HCT116 (cell line): ENCODE data around the gene ATN1. TPM values are rescaled to one million over a fixed set of nuclear protein-coding genes. Genes with fewer than 3 reads are reported as not detected.

Experiments used
- ATAC-seq: fragments of 200-7000 bp; cut with Tn5 transposase; 2 replicates; pipeline ENCODE4 v1.9.1; 2020; ENCODE audit warnings: mild to moderate bottlenecking, moderate library complexity
- BruUV-seq: library from RNA; stranded (reverse); fragments of 400-500 nt; replicated peaks from 2 replicates; lab custom pipeline; 2021; lab: Mats Ljungman, UMichigan
- CTCF ChIA-PET: fragments of 300-600 bp; sonication (Branson Sonifier 250); formaldehyde crosslinking; loops from one replicate; lab custom pipeline; 2021; ENCODE audit warnings: antibody characterized with exemption; lab: Charles Lee
- POLR2A ChIA-PET: fragments of 300-600, 350-600 bp; sonication (Branson Sonifier 250); formaldehyde crosslinking; loops from one replicate; lab custom pipeline; 2021; ENCODE audit warnings: antibody characterized with exemption; lab: Charles Lee
- RAD21 ChIA-PET, 2 experiments: fragments of 300-600 bp; sonication (Branson Sonifier 250); formaldehyde crosslinking; loops; one replicate each; lab custom pipeline; 2023; ENCODE audit warnings: low total read pairs in 2 of 2; ENCODE audit not compliant: uncharacterized antibody in 2 of 2, unreplicated experiment in 2 of 2, low non-redundant PET in 1 of 2; lab: Charles Lee
- DNase-seq: peaks from one replicate; pipeline ENCODE4 v3.0.0-alpha.2; 2010; ENCODE audit warnings: low read depth, low spot score
- H2AFZ ChIP-seq: fragments of 200-600 bp; shearing (Covaris generic), sonication (generic); 2 replicates; pipeline ENCODE4 v1.6.1; 2017; ENCODE audit warnings: low read depth, mixed run types, mixed read lengths, antibody characterized with exemption, low read length; ENCODE audit not compliant: poor library complexity, severe bottlenecking
- H3K27ac ChIP-seq: 2 replicates; pipeline ENCODE4 v1.5.1; 2012; ENCODE audit warnings: low read depth, low read length
- H3K27me3 ChIP-seq: fragments of 200-600 bp; sonication (generic); 2 replicates; pipeline ENCODE4 v1.6.1; 2016; ENCODE audit warnings: mixed run types, low read length, mixed read lengths; ENCODE audit not compliant: insufficient read depth
- H3K36me3 ChIP-seq, 2 experiments: fragments of 200-500 bp in 1 of 2; fragments of 200-600 bp in 1 of 2; sonication (Bioruptor generic) in 1 of 2; sonication (generic) in 1 of 2; 2 replicates each; pipeline versions ENCODE4 v1.5.1 to v1.6.1; 2014 to 2016; ENCODE audit warnings: low read length in 2 of 2, inconsistent platforms in 1 of 2, mixed read lengths in 1 of 2, mixed run types in 1 of 2; ENCODE audit not compliant: insufficient read depth in 2 of 2, control insufficient read depth in 1 of 2
- H3K4me1 ChIP-seq, 2 experiments: fragments of 200-600 bp in 1 of 2; sonication (generic) in 1 of 2; 2 replicates each; pipeline versions ENCODE4 v1.5.1 to v1.6.1; 2012 to 2017; ENCODE audit warnings: low read length in 2 of 2, inconsistent platforms in 1 of 2, mild to moderate bottlenecking in 1 of 2, mixed read lengths in 1 of 2, mixed run types in 1 of 2, moderate library complexity in 1 of 2; ENCODE audit not compliant: insufficient read depth in 2 of 2, control insufficient read depth in 1 of 2
- H3K4me2 ChIP-seq: fragments of 200-600 bp; sonication (generic); 2 replicates; pipeline ENCODE4 v1.6.1; 2017; ENCODE audit warnings: mixed run types, low read length, mixed read lengths
- H3K4me3 ChIP-seq, 2 experiments: fragments of 200-600 bp in 1 of 2; sonication (generic) in 1 of 2; replicated peaks in 1 of 2; 2 replicates each; pipeline ENCODE4 v1.5.1; 2011 to 2016; ENCODE audit warnings: low read length in 2 of 2, control low read depth in 1 of 2, low read depth in 1 of 2, mild to moderate bottlenecking in 1 of 2, mixed read lengths in 1 of 2, mixed run types in 1 of 2
- H3K79me2 ChIP-seq: fragments of 200-600 bp; sonication (generic); 2 replicates; pipeline ENCODE4 v1.6.1; 2017; ENCODE audit warnings: mild to moderate bottlenecking, mixed run types, low read length, moderate library complexity, mixed read lengths; ENCODE audit not compliant: insufficient read depth
- H3K9ac ChIP-seq: fragments of 200-600 bp; sonication (generic); 2 replicates; pipeline ENCODE4 v1.6.1; 2016; ENCODE audit warnings: low read length, mixed read lengths
- H3K9me2 ChIP-seq: fragments of 200-600 bp; sonication (generic), shearing (Covaris generic); 2 replicates; pipeline ENCODE4 v1.6.1; 2017; ENCODE audit warnings: mixed run types, mild to moderate bottlenecking, moderate library complexity; ENCODE audit not compliant: insufficient read depth
- H3K9me3 ChIP-seq, 2 experiments: fragments of 200-500 bp in 1 of 2; fragments of 200-600 bp in 1 of 2; sonication (Bioruptor generic) in 1 of 2; sonication (generic) in 1 of 2; 2 replicates each; pipeline ENCODE4 v1.6.1; 2014 to 2017; ENCODE audit warnings: low read length in 2 of 2, mixed read lengths in 2 of 2, inconsistent platforms in 1 of 2, low read depth in 1 of 2, mild to moderate bottlenecking in 1 of 2, mixed run types in 1 of 2, moderate library complexity in 1 of 2; ENCODE audit not compliant: control insufficient read depth in 1 of 2, insufficient read depth in 1 of 2
- H4K20me1 ChIP-seq: fragments of 200-600 bp; sonication (generic), shearing (Covaris generic); 2 replicates; pipeline ENCODE4 v1.6.1; 2017; ENCODE audit warnings: mixed run types, mild to moderate bottlenecking, moderate library complexity; ENCODE audit not compliant: insufficient read depth
- ELF1 ChIP-seq: IDR thresholded peaks from 2 replicates; pipeline ENCODE4 v1.6.1; 2012; ENCODE audit warnings: low read depth, borderline replicate concordance
- EZH2 ChIP-seq: fragments of 200-600 bp; sonication (generic); IDR thresholded peaks from 2 replicates; pipeline ENCODE4 v1.6.1; 2017; ENCODE audit warnings: antibody characterized with exemption, mixed run types
- EZH2phosphoT487 ChIP-seq: fragments of 200-600 bp; IDR thresholded peaks from 2 replicates; pipeline ENCODE4 v1.6.1; 2018; ENCODE audit warnings: antibody characterized with exemption, borderline replicate concordance
- FOSL1 ChIP-seq: IDR thresholded peaks from 2 replicates; pipeline ENCODE4 v1.6.1; 2012; ENCODE audit warnings: low read depth
- JUND ChIP-seq: IDR thresholded peaks from 2 replicates; pipeline ENCODE4 v1.6.1; 2012
- MAX ChIP-seq: IDR thresholded peaks from 2 replicates; pipeline ENCODE4 v1.6.1; 2012
- POLR2AphosphoS5 ChIP-seq: IDR thresholded peaks from 2 replicates; pipeline ENCODE4 v1.6.1; 2011; ENCODE audit warnings: mild to moderate bottlenecking, low read depth, low read length, moderate library complexity
- RAD21 ChIP-seq: IDR thresholded peaks from 2 replicates; pipeline ENCODE4 v1.6.1; 2012; ENCODE audit warnings: low read depth, mild to moderate bottlenecking
- SIN3A ChIP-seq: IDR thresholded peaks from 2 replicates; pipeline ENCODE4 v1.6.1; 2012; ENCODE audit warnings: low read depth
- TCF7L2 ChIP-seq: IDR thresholded peaks from 2 replicates; pipeline ENCODE4 v1.7.0; 2011; ENCODE audit warnings: borderline replicate concordance, inconsistent platforms; ENCODE audit not compliant: insufficient read depth, insufficient read length; ENCODE audit errors: extremely low read depth
- ZBTB33 ChIP-seq: IDR thresholded peaks from 2 replicates; pipeline ENCODE4 v1.6.1; 2011; ENCODE audit warnings: mild to moderate bottlenecking, low read length, moderate library complexity; ENCODE audit not compliant: insufficient replicate concordance; ENCODE audit errors: extremely low read depth
- ZFX ChIP-seq: fragments of 450-650 bp; IDR thresholded peaks from 2 replicates; pipeline ENCODE4 v1.6.1; 2017
- ZNF274 ChIP-seq: fragments of 200-500 bp; sonication (Bioruptor generic); IDR thresholded peaks from 2 replicates; pipeline ENCODE4 v1.6.1; 2014; ENCODE audit warnings: mild to moderate bottlenecking, low read depth, low read length, inconsistent platforms
- intact Hi-C: fragments of 100-400 bp; cut with micrococcal nuclease; formaldehyde crosslinking; loops from 2 replicates; pipeline ENCODE4 v1.10.0; 2022
- total RNA-seq: library from RNA; stranded (reverse); gene quantifications from one replicate; pipeline ENCODE4 v1.2.1, GENCODE V29; 2021; ENCODE audit not compliant: unreplicated experiment

The ATN1 gene
- total RNA-seq, 1 experiment from 2014 or later, result 104 TPM

- TF ChIP-seq TCF7L2 (no peak), ZBTB33 (no peak), ZNF274 (no peak), RAD21 (no peak), EZH2phosphoT487 (no peak), EZH2 (no peak), ELF1 (no peak), ZFX (no peak)
Measured at GRCh38 chr12:6912164-6912935, 15.4 kb upstream of the ATN1 start (continued).

- H2AFZ ChIP-seq, result peak within 1 kb of the TSS; percentile 54
- intact Hi-C loops, result no loop called here
- H4K20me1 ChIP-seq, result no peaks in the 10 kb centered on the region
- peak within 1 kb of the TSS; percentile 53 for H3K27ac ChIP-seq
- no peaks in the 10 kb centered on the region for H3K27me3 ChIP-seq
- H3K4me2 ChIP-seq, result peak within 1 kb of the TSS; percentile 92
- no TSS peak for BruUV-seq
- peaks cover 13% of the 10 kb centered on the region; the same call in 1 of the 2 replicates for H3K79me2 ChIP-seq
- H3K9ac ChIP-seq, result peak within 1 kb of the TSS; percentile 68
- POLR2A ChIA-PET, result interaction anchor here (0.6 to 1.3 kb wide), 2 partner anchors 20 to 29 kb away, joined by 3 to 7 read pairs; partner anchors contain the start of genes C12orf57 and RNU7-1
- DNase-seq (no peak), ATAC-seq (peak; percentile 91)
- peak within 1 kb of the TSS; percentile 79 to 81 for H3K4me3 ChIP-seq
- H3K9me2 ChIP-seq, result no peaks in the 10 kb centered on the region
- peak; percentile 50 for TF ChIP-seq POLR2AphosphoS5
- peak; percentile 35; the same call in 1 of the 2 replicates for TF ChIP-seq JUND
- peak; percentile 55; the same call in 1 of the 2 replicates for TF ChIP-seq ZFX
- peak; percentile 62 for TF ChIP-seq SIN3A
- TF ChIP-seq EZH2, result no peak
- TF ChIP-seq MAX, result peak; percentile 62
- TF ChIP-seq FOSL1, result no peak; the same call in 1 of the 2 replicates
- no peaks in the 10 kb centered on the region for H3K9me3 ChIP-seq
- CTCF ChIA-PET, result interaction anchor here (1.0 to 1.4 kb wide), 3 partner anchors 11 to 45 kb away, joined by 3 to 4 read pairs (median 3); no protein-coding TSS in a partner anchor
- peaks cover 8 to 11% of the 10 kb centered on the region in 2 experiments for H3K36me3 ChIP-seq
- peaks cover 15 to 27% of the 10 kb centered on the region in 2 experiments for H3K4me1 ChIP-seq
- RAD21 ChIA-PET, result no interaction called here
Measured at GRCh38 chr12:6914246-6914946, 13.4 kb upstream of the ATN1 start, which contains the start of gene ENO2. Gene ENO2, plus strand, starts transcription at chr12:6914580. Its CDS starts 1,253 bp downstream, at chr12:6915833.
